Neuron (in vitro differentiated cells): ENCODE measurements around the gene TGFB3.
"Not testable (repeated sequence)": the region's sequence is repeated elsewhere in the genome, so short reads cannot be mapped to it uniquely, and the experiment has no call there.

Source experiments
- H2AFZ ChIP-seq: one replicate; pipeline ENCODE4 v1.6.1; 2013; ENCODE audit warnings: low read depth, mild to moderate bottlenecking, inconsistent platforms, low read length, moderate library complexity
- H3K27me3 ChIP-seq: one replicate; pipeline ENCODE4 v1.6.1; 2013; ENCODE audit warnings: low read length; ENCODE audit not compliant: insufficient read depth
- H3K36me3 ChIP-seq: one replicate; pipeline ENCODE4 v1.6.1; 2013; ENCODE audit warnings: low read length; ENCODE audit not compliant: insufficient read depth
- H3K4me1 ChIP-seq: one replicate; pipeline ENCODE4 v1.6.1; 2013; ENCODE audit warnings: low read length; ENCODE audit not compliant: insufficient read depth
- H3K4me3 ChIP-seq: 2 replicates; pipeline ENCODE4 v1.5.1; 2013; ENCODE audit warnings: mild to moderate bottlenecking, low read length, moderate library complexity
- H3K9me3 ChIP-seq: one replicate; pipeline ENCODE4 v1.6.1; 2013; ENCODE audit warnings: low read length

TGFB3 gene

DNA sequence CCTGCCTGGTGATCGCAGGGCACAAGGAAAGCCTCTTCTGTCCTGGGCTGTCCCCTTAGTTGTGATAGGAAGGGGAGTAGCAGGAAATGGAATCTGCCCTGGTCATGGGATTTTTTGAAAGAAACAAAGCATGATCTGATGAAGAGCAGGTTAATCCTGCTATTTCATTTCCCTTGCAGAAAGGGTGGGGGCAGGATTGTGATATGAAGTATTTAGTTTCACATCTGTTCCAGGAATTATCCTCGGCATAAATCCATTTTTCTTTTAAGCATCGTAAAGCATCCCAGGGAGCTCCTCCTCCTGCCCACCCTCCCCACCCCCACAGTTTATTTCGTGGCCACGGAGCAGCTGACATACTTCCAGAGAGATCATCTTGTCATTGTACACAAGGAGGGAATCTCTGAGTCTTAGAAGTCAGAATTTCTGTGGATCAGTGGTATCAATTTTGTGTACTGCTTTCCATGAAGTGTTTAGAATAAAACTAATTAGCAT, 53.1 kb downstream of the TGFB3 start:
- no peaks in the 10 kb centered on the region for H3K9me3 ChIP-seq
- no peaks in the 10 kb centered on the region for H3K27me3 ChIP-seq
- no peaks in the 10 kb centered on the region for H3K4me1 ChIP-seq
- no peak overlapping the region for H3K4me3 ChIP-seq
- H2AFZ ChIP-seq = no peak overlapping the region
- no peaks in the 10 kb centered on the region for H3K36me3 ChIP-seq

DNA sequence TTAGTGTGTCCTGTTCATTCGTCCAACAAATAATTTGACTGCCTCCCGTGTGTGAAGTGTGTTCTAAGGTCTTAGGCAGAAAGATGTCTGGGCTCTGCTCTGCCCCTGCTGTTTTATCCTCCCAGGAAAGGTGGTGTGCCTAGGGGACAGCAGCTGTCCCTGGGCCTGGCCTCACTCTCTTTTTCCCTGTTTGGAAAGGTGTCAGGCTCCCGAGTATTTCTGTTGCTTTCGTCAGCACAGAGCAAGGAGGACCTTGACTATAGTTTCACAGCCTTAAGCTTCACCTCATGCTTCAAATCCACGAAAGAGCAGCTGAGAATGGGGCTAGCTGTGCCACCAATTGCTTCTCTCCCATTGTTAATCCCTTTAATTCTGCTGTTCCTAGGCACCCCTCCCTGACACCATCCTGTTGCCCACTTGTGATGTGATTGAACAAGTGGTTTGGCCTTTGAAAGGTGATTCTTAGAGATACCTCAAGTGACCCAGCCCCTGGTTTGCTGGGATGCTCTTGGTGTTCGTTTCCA, 54.2 kb downstream of the TGFB3 start:
- Histone ChIP-seq H3K4me3 (no peak overlapping the region), H2AFZ (no peak overlapping the region), H3K9me3 (no peaks in the 10 kb centered on the region), H3K4me1 (no peaks in the 10 kb centered on the region), H3K36me3 (no peaks in the 10 kb centered on the region), H3K27me3 (no peaks in the 10 kb centered on the region)

DNA sequence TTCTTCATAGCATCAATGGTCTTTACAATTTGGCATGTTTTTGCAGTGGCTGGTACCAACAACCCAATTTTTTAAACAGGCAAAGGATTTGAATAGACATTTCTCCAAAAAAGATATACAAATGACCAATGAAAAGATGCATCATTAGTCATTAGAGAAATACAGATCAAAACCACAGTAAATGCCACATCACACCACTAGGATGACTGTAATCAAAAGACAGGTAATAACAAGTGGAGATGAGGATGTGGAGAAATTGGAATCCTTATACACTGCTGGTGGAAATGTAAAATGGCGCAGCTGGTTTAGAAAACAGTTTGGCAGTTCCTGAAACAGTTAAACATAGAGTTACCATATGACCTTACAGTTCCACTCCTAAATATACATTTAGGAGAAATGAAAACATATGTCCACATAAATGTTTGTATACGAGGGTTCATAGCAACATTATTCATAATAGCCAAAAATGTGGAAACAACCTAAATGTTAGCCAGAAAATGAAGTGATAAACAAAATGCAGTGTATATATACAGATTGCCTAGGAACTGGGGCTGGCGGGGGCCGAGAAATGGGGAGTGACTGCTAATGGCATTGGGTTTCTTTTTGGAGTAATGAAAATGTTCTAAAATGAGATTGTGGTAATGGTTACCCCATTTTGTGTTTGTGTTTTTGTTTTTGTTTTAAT, 55.2 kb downstream of the TGFB3 start:
- Histone ChIP-seq H3K4me1 (no peaks in the 10 kb centered on the region), H3K36me3 (no peaks in the 10 kb centered on the region), H3K9me3 (no peaks in the 10 kb centered on the region), H2AFZ (no peak overlapping the region), H3K27me3 (no peaks in the 10 kb centered on the region), H3K4me3 (no peak overlapping the region)

DNA sequence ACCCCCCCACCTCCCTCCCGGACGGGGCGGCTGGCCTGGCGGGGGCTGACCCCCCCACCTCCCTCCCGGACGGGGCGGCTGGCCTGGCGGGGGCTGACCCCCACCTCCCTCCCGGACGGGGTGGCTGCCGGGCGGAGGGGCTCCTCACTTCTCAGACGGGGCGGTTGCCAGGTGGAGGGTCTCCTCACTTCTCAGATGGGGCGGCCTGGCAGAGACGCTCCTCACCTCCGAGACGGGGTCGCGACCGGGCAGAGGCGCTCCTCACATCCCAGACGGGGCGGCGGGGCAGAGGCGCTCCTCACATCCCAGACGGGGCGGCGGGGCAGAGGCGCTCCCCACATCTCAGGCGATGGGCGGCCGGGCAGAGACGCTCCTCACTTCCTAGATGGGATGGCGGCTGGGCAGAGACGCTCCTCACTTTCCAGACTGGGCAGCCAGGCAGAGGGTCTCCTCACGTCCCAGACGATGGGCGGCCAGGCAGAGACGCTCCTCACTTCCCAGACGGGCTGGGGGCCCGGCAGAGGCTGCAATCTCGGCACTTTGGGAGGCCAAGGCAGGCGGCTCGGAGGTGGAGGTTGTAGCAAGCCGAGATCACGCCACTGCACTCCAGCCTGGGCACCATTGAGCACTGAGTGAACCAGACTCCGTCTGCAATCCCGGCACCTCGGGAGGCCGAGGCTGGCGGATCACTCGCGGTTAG, 56.5 kb downstream of the TGFB3 start:
- not testable (repeated sequence) for H3K4me1 ChIP-seq, H3K9me3 ChIP-seq, H3K36me3 ChIP-seq, H3K27me3 ChIP-seq, H3K4me3 ChIP-seq, H2AFZ ChIP-seq

DNA sequence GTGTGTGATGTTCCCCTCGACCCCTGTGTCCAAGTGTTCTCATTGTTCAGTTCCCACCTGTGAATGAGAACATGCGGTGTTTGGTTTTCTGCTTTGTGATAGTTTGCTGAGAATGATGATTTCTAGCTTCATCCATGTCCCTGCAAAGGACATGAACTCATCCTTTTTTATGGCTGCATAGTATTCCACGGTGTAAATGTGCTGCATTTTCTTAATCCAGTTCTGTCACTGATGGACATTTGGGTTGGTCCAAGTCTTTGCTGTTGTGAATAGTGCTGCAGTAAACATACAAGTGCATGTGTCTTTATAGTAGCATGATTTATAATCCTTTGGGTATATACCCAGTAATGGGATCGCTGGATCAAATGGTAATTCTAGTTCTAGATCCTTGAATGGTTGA, 61.4 kb downstream of the TGFB3 start:
- H3K4me3 ChIP-seq, H3K36me3 ChIP-seq, H3K9me3 ChIP-seq, H3K27me3 ChIP-seq, H2AFZ ChIP-seq, H3K4me1 ChIP-seq: not testable (repeated sequence)

DNA sequence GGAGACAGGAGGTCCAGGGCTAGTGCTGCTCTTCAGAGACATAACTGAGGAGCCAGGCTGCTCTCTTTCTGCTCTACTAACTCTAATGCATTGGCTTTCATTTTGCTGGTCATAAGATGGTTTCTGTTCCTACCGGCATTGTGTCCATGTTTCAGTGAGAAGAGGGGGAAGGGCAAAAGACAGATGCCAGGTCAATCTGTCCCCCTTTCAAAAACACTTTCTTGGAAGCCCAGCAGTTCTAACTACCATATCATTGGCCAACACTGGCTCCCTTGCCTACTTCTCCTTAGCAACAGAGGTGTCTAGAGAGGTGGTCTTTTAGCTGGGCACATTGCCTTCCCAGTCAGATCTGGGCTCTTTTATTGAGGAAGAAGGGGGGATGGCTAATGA, 63.9 kb downstream of the TGFB3 start:
- H3K4me1 ChIP-seq = no peaks in the 10 kb centered on the region
- H3K9me3 ChIP-seq = peaks cover 1% of the 10 kb centered on the region
- no peaks in the 10 kb centered on the region for H3K27me3 ChIP-seq
- no peak overlapping the region for H2AFZ ChIP-seq
- H3K36me3 ChIP-seq = no peaks in the 10 kb centered on the region
- H3K4me3 ChIP-seq = no peak overlapping the region

DNA sequence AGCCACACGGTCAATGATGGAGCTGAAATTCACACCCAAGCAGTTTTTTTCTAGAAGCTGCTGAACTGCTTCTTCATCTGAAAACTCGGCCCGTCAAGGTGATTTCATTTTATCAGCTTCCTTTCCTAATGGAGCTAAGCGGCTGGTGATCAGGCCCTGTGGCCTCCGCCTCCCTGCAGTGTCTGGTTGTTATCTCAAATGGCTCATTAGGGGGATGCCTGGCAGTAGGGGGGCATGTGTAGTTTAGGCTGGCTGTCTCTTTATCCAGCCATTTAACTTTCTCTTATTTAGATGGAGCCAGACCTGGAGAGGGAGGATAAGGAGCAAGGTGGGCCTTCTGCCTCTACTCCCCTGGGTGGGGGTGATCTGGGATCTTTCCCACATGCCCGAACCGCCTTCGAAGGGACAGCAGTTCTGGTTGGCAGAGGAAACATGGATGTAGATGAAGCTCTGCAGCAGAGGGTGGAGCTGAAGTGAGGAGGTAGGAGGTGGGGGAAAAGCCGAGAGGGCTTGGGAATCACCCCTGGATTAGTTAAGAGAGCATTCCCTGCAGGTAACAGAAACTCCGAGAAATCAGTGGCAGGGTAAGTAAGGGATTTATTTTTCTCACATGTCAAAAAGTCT, 64.4 kb downstream of the TGFB3 start:
- Histone ChIP-seq H3K36me3 (no peaks in the 10 kb centered on the region), H2AFZ (no peak overlapping the region), H3K4me3 (no peak overlapping the region), H3K27me3 (no peaks in the 10 kb centered on the region), H3K9me3 (peaks cover 1% of the 10 kb centered on the region), H3K4me1 (no peaks in the 10 kb centered on the region)

DNA sequence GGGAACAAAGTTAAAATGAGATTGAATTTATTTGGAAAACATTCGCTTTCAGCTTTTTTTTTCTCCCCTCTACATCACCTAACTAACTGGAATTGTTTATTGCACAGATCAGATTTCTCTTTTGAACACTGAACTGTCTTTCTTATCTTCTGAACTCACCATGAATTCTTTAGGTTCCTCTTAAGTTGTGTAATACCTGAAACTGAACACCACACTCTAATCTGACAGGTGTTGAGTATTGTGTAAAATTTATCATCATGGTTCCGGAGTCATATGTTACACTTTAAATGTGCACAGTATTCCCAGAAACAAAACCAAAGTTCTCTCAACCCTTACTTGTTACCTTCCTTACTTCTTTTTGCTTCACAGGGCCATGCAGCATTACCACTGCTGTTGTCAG, 66.8 kb downstream of the TGFB3 start:
- no peak overlapping the region for H3K4me3 ChIP-seq
- H2AFZ ChIP-seq = no peak overlapping the region
- H3K9me3 ChIP-seq = no peaks in the 10 kb centered on the region
- H3K36me3 ChIP-seq = no peaks in the 10 kb centered on the region
- H3K27me3 ChIP-seq = no peaks in the 10 kb centered on the region
- peaks cover 11% of the 10 kb centered on the region for H3K4me1 ChIP-seq

DNA sequence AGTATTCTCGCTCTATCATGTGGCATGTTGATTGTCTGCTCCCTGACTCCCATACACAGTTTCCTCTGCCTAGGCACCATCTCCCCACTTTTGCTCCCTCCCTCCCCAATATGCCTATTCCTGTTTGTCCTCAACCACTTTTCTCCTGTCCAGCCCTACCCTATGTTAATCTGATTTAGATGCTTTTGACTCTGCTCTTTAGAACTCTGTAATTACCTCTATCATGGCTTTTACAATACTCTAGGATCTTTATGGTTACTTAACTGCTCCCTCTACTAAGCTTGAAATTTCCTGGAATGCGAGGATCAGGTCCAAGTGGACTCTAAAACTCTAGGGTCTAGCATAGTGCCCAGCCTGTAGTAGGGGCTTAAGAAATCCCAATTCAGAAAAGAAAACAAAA, 68.6 kb downstream of the TGFB3 start:
- Histone ChIP-seq H3K4me1 (peaks cover 11% of the 10 kb centered on the region), H3K36me3 (no peaks in the 10 kb centered on the region), H3K27me3 (no peaks in the 10 kb centered on the region), H2AFZ (no peak overlapping the region), H3K9me3 (no peaks in the 10 kb centered on the region), H3K4me3 (no peak overlapping the region)

DNA sequence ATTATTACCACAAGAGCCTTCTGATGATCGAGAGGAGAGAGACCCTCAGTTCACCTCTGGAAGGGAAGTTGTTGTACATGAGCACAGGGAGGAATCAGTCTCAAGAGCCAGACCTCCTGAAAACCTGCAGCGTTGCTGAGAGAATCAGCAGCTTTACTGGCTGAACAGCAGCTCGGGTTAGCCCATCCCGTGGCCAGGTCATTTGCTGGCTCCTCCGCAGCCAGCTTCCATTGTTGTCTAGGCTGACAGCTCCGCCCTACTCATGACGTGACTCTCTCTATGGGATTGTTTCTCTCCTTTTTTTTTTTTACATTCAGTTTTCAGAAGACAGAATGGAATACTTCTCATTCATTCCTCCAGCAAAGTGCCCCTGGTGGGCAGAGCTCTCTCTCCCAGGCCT, 69.9 kb downstream of the TGFB3 start:
- no peaks in the 10 kb centered on the region for H3K9me3 ChIP-seq
- peaks cover 11% of the 10 kb centered on the region for H3K4me1 ChIP-seq
- no peaks in the 10 kb centered on the region for H3K36me3 ChIP-seq
- H3K27me3 ChIP-seq = no peaks in the 10 kb centered on the region
- H2AFZ ChIP-seq = no peak overlapping the region
- H3K4me3 ChIP-seq = no peak overlapping the region

DNA sequence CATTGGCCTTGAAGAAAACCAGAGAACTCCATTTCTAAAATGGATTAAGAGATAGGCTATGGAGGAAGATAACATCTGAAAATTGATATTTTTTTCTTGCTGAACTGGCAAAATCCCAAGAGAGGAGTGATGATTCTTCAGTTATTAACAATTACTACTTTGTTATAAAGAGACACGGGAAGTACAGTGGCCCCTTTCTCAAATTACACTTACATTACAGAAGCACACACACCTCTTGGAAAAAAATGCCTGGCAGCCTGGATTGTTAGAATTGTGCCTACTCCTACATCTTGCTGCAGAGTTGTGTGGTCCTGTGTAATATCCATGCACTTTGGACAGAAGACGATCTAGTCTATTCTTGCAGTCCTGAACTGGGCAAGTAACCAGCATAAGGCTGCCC, 71.7 kb downstream of the TGFB3 start:
- no peaks in the 10 kb centered on the region for H3K27me3 ChIP-seq
- H3K4me1 ChIP-seq = peaks cover 11% of the 10 kb centered on the region
- H3K36me3 ChIP-seq = no peaks in the 10 kb centered on the region
- H3K4me3 ChIP-seq = no peak overlapping the region
- H2AFZ ChIP-seq = no peak overlapping the region
- H3K9me3 ChIP-seq = no peaks in the 10 kb centered on the region

DNA sequence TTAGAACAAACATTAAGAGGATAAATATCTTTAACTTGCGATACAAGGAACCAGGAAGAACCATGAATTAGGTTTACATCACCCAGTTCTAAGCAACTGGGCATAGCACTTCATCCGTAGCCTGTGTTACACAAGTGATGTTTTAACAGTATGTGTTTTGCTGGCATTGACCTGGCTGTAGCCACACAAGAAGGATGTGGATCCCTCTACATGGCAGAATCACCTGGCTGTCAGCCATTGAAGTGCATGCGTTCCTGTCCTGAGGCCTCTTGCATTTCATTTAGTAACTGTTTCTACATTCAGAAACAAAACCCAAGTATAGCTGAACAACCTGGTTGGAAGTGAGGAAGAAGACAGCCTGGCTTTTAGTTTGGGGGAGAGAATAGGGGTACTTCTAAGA, 72.2 kb downstream of the TGFB3 start:
- H3K9me3 ChIP-seq = no peaks in the 10 kb centered on the region
- no peaks in the 10 kb centered on the region for H3K36me3 ChIP-seq
- H3K4me1 ChIP-seq = peaks cover 11% of the 10 kb centered on the region
- no peak overlapping the region for H2AFZ ChIP-seq
- H3K4me3 ChIP-seq = no peak overlapping the region
- no peaks in the 10 kb centered on the region for H3K27me3 ChIP-seq
